ENCODE data around the gene SLC9A5.

DNA sequence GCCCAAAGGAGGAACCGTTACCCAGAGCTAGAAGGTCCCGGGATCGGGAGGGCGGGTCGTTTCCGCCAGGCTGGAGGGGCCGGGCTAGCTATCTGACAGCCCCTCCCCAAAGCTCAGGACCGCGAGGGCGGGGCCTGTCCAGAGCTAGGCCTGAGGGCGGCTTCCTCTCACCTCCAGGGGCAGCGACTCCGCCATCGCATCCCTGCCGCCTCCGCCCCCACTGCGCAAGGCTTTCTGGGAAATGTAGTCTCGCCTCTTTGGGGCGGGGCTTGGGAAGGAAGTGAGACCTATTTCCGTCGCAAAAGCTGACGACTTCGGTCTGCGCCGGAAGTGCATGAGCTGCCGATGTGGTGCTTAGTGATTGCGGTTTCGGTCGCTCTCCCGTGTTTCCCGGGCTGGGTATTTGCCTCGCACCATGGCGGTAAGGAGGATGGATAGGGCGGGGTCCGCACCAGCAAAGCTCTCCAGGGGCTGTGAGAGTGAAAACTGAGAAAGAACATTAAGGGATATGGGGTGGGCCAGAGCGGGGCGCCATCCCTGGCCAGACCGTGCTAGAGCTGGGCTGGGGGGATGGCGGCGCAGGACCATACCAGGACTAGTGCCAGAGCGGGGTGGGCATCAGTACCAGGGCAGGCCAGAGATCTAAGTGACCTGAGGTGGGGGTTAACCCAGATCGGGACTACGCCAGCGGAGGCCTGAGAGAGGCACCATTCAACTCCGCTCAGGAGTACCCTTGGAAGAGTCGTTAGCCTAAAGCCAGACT lies 21.8 kb upstream of the SLC9A5 start, which contains the start of gene TMEM208:
- TF ChIP-seq POLR2A (IDR thresholded peaks at IDR 0.05; ENCODE audit: low read depth, low read length) (peak; percentile 81), EZH2 (IDR thresholded peaks at IDR 0.05; ENCODE audit: borderline replicate concordance, low read depth, low read length, severe bottlenecking) (no peak), POLR2AphosphoS5 (IDR thresholded peaks at IDR 0.05; ENCODE audit: insufficient read depth, low read depth, low read length) (peak; percentile 87), FOS (IDR thresholded peaks at IDR 0.05; ENCODE audit: borderline replicate concordance, insufficient read depth, low read length) (no peak), MYC (IDR thresholded peaks at IDR 0.05; ENCODE audit: low read depth, low read length) (no peak), GATA2 (IDR thresholded peaks at IDR 0.05; ENCODE audit: insufficient read depth, insufficient read length, low read depth, low read length) (no peak)
- TF ChIP-seq, protein P1, sequence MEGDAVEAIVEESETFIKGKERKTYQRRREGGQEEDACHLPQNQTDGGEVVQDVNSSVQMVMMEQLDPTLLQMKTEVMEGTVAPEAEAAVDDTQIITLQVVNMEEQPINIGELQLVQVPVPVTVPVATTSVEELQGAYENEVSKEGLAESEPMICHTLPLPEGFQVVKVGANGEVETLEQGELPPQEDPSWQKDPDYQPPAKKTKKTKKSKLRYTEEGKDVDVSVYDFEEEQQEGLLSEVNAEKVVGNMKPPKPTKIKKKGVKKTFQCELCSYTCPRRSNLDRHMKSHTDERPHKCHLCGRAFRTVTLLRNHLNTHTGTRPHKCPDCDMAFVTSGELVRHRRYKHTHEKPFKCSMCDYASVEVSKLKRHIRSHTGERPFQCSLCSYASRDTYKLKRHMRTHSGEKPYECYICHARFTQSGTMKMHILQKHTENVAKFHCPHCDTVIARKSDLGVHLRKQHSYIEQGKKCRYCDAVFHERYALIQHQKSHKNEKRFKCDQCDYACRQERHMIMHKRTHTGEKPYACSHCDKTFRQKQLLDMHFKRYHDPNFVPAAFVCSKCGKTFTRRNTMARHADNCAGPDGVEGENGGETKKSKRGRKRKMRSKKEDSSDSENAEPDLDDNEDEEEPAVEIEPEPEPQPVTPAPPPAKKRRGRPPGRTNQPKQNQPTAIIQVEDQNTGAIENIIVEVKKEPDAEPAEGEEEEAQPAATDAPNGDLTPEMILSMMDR (IDR thresholded peaks at IDR 0.05; ENCODE audit: extremely low read depth in 1 of 2, insufficient read depth in 1 of 2, low read depth in 1 of 2, low read length in 2 of 2) = peak in 1 of 2 donors; percentile 21

Data from endothelial cell of umbilical vein (primary cell).